Upper lobe of right lung (tissue), 1 donor: ENCODE data around the gene CPNE7. TPM values are rescaled to one million over a fixed set of nuclear protein-coding genes. Genes with fewer than 3 reads are reported as not detected.

Experiments used
- ATAC-seq: fragments of 200-7000 bp; cut with Tn5 transposase; one replicate; pipeline ENCODE4 v1.9.1; 2020; ENCODE audit warnings: mild to moderate bottlenecking, moderate library complexity
- DNase-seq: peaks from one replicate; pipeline ENCODE4 v3.0.0-alpha.2; 2020
- H3K27ac ChIP-seq: fragments of 200-600 bp; one replicate; pipeline ENCODE4 v1.8.0; 2022
- H3K27me3 ChIP-seq: fragments of 200-600 bp; one replicate; pipeline ENCODE4 v1.8.0; 2022; ENCODE audit warnings: mild to moderate bottlenecking
- H3K36me3 ChIP-seq: fragments of 200-600 bp; one replicate; pipeline ENCODE4 v1.8.0; 2022
- H3K4me1 ChIP-seq: fragments of 200-600 bp; one replicate; pipeline ENCODE4 v1.8.0; 2022
- H3K4me3 ChIP-seq: fragments of 200-600 bp; one replicate; pipeline ENCODE4 v1.8.0; 2022; ENCODE audit warnings: mild to moderate bottlenecking
- H3K9me3 ChIP-seq: fragments of 200-600 bp; one replicate; pipeline ENCODE4 v1.8.0; 2022
- CTCF ChIP-seq: fragments of 200-600 bp; IDR thresholded peaks from one replicate; pipeline ENCODE4 v1.8.0; 2022; ENCODE audit warnings: antibody characterized with exemption
- intact Hi-C: fragments of 100-400 bp; cut with DNase I; formaldehyde crosslinking; loops from one replicate; pipeline ENCODE4 v1.11.0; 2022
- total RNA-seq: library from RNA; stranded (reverse); fragmentation: NEBNext Ultra II Directional; extraction: Animal tissue kit (Norgen Biotek cat#: 25700); gene quantifications from one replicate; pipeline ENCODE4 v1.2.1, GENCODE V29; 2021
- donor health status: DM: no; HTN: yes; CAD: no; lungs with severe emphysema.

CPNE7 gene
- total RNA-seq, 1 donor from 2014 or later, result 4.8 TPM

DNA sequence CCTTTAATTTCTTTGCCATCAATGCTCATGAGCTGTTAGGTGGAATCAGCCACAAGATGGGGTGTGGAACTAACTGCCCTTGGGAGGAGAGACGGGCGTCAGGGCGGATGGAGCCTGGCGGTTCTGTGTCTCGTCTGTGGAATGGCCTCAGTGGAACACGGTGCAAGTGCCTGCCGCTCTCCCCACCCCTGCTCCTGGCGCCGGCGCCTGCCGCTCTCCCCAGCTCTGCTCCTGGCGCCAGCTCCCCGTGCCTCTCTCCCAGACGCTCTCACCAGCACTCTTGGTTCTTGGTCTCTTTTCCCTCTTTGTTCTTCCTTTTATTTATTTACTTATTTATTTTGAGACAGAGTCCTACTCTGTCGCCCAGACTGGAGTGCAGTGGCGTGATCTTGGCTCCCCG is 28.3 kb upstream of the CPNE7 start:
- ATAC-seq (no peak), DNase-seq (no peak)
- Histone ChIP-seq H3K27ac (no peak overlapping the region), H3K36me3 (peaks cover 62% of the 10 kb centered on the region), H3K27me3 (no peaks in the 10 kb centered on the region), H3K4me1 (no peaks in the 10 kb centered on the region), H3K4me3 (no peak overlapping the region), H3K9me3 (no peaks in the 10 kb centered on the region)
- intact Hi-C loops, result no loop called here
- TF ChIP-seq CTCF, result no peak

DNA sequence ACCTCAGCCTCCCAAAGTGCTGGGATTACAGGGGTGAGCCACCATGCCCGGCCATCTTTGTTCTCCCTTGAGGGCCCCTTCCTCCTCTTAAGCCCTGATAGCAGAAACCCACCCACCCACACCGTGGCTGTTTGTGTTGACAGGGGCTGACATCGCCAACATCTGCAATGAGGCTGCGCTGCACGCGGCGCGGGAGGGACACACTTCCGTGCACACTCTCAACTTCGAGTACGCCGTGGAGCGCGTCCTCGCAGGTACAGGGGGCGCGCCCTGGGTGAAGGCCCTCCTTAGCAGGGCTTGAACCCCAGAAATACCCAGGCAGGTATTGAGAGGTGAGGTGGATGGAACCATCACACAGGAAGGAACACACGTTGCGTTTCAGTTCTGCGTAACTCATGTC is 27.7 kb upstream of the CPNE7 start:
- ATAC-seq (no peak), DNase-seq (no peak)
- H3K9me3 ChIP-seq, result no peaks in the 10 kb centered on the region
- intact Hi-C loops, result no loop called here
- H3K4me3 ChIP-seq, result no peak overlapping the region
- TF ChIP-seq CTCF, result no peak
- H3K36me3 ChIP-seq, result peaks cover 64% of the 10 kb centered on the region
- H3K27ac ChIP-seq, result no peak overlapping the region
- H3K4me1 ChIP-seq, result no peaks in the 10 kb centered on the region
- no peaks in the 10 kb centered on the region for H3K27me3 ChIP-seq

GRCh38 chr16:89548344-89549006 is 27.1 kb upstream of the CPNE7 start:
- Histone ChIP-seq H3K9me3 (no peaks in the 10 kb centered on the region), H3K27me3 (no peaks in the 10 kb centered on the region), H3K27ac (no peak overlapping the region), H3K4me1 (no peaks in the 10 kb centered on the region), H3K4me3 (no peak overlapping the region), H3K36me3 (peaks cover 70% of the 10 kb centered on the region)
- intact Hi-C loops, result no loop called here
- no peak for DNase-seq
- TF ChIP-seq CTCF, result no peak
- no peak for ATAC-seq

GRCh38 chr16:89549007-89549700 is 26.4 kb upstream of the CPNE7 start:
- H3K27ac ChIP-seq, result no peak overlapping the region
- peaks cover 74% of the 10 kb centered on the region for H3K36me3 ChIP-seq
- DNase-seq (no peak), ATAC-seq (no peak)
- no peak for TF ChIP-seq CTCF
- no peaks in the 10 kb centered on the region for H3K9me3 ChIP-seq
- H3K4me1 ChIP-seq, result no peaks in the 10 kb centered on the region
- H3K27me3 ChIP-seq, result no peaks in the 10 kb centered on the region
- intact Hi-C loops, result no loop called here
- H3K4me3 ChIP-seq, result no peak overlapping the region

- intact Hi-C loops, result no loop called here
- Histone ChIP-seq H3K4me3 (no peak overlapping the region), H3K4me1 (no peaks in the 10 kb centered on the region), H3K27me3 (no peaks in the 10 kb centered on the region), H3K9me3 (no peaks in the 10 kb centered on the region), H3K36me3 (peaks cover 87% of the 10 kb centered on the region), H3K27ac (no peak overlapping the region)
- no peak for ATAC-seq
- no peak for DNase-seq
- TF ChIP-seq CTCF, result no peak
Observed at GRCh38 chr16:89550421-89551007, 25.0 kb upstream of the CPNE7 start.
